Smooth muscle cell (in vitro differentiated cells): ENCODE data around the gene HOXA5. TPM values are rescaled to one million over a fixed set of nuclear protein-coding genes. Genes with fewer than 3 reads are reported as not detected.

Source experiments
- DNase-seq: peaks from one replicate; lab custom pipeline; 2025; ENCODE audit not compliant: unreplicated experiment; lab: John Stamatoyannopoulos, UW
- H2AFZ ChIP-seq: fragments of 200-600 bp; sonication (generic); 2 replicates; pipeline ENCODE4 v1.6.0; 2016; ENCODE audit warnings: antibody characterized with exemption, low read depth, mild to moderate bottlenecking
- H3F3A ChIP-seq: fragments of 200-600 bp; sonication (generic); 2 replicates; pipeline ENCODE4 v1.6.0; 2017; ENCODE audit warnings: antibody characterized with exemption, low read depth
- H3K27ac ChIP-seq: fragments of 200-600 bp; sonication (generic); 2 replicates; pipeline ENCODE4 v1.5.1; 2016; ENCODE audit warnings: low read depth, mild to moderate bottlenecking
- H3K27me3 ChIP-seq: fragments of 200-600 bp; sonication (generic); 2 replicates; pipeline ENCODE4 v1.6.1; 2016; ENCODE audit warnings: low read depth, mild to moderate bottlenecking
- H3K36me3 ChIP-seq: fragments of 200-600 bp; sonication (generic); 2 replicates; pipeline ENCODE4 v1.5.1; 2016; ENCODE audit warnings: low read depth
- H3K4me1 ChIP-seq: fragments of 200-600 bp; sonication (generic); 2 replicates; pipeline ENCODE4 v1.5.1; 2016; ENCODE audit warnings: low read depth
- H3K4me2 ChIP-seq: fragments of 200-600 bp; sonication (generic); 2 replicates; pipeline ENCODE4 v1.6.0; 2016; ENCODE audit warnings: mild to moderate bottlenecking
- H3K4me3 ChIP-seq: fragments of 200-600 bp; sonication (generic); 2 replicates; pipeline ENCODE4 v1.5.1; 2016; ENCODE audit warnings: mild to moderate bottlenecking
- H3K79me2 ChIP-seq: fragments of 200-600 bp; sonication (generic); 2 replicates; pipeline ENCODE4 v1.6.0; 2016; ENCODE audit warnings: low read depth, mild to moderate bottlenecking
- H3K9ac ChIP-seq: fragments of 200-600 bp; sonication (generic); 2 replicates; pipeline ENCODE4 v1.6.0; 2016; ENCODE audit warnings: low read depth
- H3K9me3 ChIP-seq: fragments of 200-600 bp; sonication (generic); replicated peaks from 2 replicates; pipeline ENCODE4 v1.5.1; 2016; ENCODE audit warnings: low read depth
- H4K20me1 ChIP-seq: fragments of 200-600 bp; sonication (generic); 2 replicates; pipeline ENCODE4 v1.6.0; 2016; ENCODE audit warnings: low read depth
- WGBS: methylation state at CpG from one replicate; pipeline ENCODE4 v1.1.7; 2016; ENCODE audit warnings: low lambda C conversion rate; 5-methylcytosine and 5-hydroxymethylcytosine counted together
- polyA plus RNA-seq: library from polyadenylated mRNA; unstranded; fragments of >200 nt; fragmentation: Nextera tagmentation; extraction: Ambion mirVana; gene quantifications from 2 replicates; pipeline ENCODE4 v1.2.1, GENCODE V29; 2016
- total RNA-seq: library from RNA; depleted of rRNA; stranded (reverse); fragments of >200 nt; gene quantifications from 2 replicates; pipeline ENCODE4 v1.2.3, GENCODE V29; 2014
- TF ChIP-seq, protein P1 (sequence below): fragments of 200-600 bp; sonication (generic); IDR thresholded peaks from 2 replicates; pipeline ENCODE4 v1.5.1; 2017; ENCODE audit warnings: borderline replicate concordance, mild to moderate bottlenecking, antibody characterized with exemption; ENCODE audit not compliant: insufficient read depth, poor library complexity, severe bottlenecking

HOXA5 gene
- total and polyA plus RNA-seq, 2 experiments from 2014 or later, result 0.98 to 2.1 TPM

- H3K4me1 ChIP-seq, result peaks cover 7% of the 10 kb centered on the region
- no peaks in the 10 kb centered on the region for H4K20me1 ChIP-seq
- H3K9me3 ChIP-seq, result no peaks in the 10 kb centered on the region
- WGBS, result 56% methylated on average over 18 of the region's 18 CpGs
- no peak overlapping the region for H3K9ac ChIP-seq
- no peak overlapping the region for H3K4me3 ChIP-seq
- H3K27ac ChIP-seq, result no peak overlapping the region
- TF ChIP-seq, protein P1, sequence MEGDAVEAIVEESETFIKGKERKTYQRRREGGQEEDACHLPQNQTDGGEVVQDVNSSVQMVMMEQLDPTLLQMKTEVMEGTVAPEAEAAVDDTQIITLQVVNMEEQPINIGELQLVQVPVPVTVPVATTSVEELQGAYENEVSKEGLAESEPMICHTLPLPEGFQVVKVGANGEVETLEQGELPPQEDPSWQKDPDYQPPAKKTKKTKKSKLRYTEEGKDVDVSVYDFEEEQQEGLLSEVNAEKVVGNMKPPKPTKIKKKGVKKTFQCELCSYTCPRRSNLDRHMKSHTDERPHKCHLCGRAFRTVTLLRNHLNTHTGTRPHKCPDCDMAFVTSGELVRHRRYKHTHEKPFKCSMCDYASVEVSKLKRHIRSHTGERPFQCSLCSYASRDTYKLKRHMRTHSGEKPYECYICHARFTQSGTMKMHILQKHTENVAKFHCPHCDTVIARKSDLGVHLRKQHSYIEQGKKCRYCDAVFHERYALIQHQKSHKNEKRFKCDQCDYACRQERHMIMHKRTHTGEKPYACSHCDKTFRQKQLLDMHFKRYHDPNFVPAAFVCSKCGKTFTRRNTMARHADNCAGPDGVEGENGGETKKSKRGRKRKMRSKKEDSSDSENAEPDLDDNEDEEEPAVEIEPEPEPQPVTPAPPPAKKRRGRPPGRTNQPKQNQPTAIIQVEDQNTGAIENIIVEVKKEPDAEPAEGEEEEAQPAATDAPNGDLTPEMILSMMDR, result no peak
- no peak overlapping the region for H2AFZ ChIP-seq
- H3K27me3 ChIP-seq, result peaks cover 100% of the 10 kb centered on the region
- H3F3A ChIP-seq, result no peaks in the 10 kb centered on the region
- no peak for DNase-seq
- peak overlapping the region; percentile 90 for H3K4me2 ChIP-seq
- no peaks in the 10 kb centered on the region for H3K36me3 ChIP-seq
- H3K79me2 ChIP-seq, result no peaks in the 10 kb centered on the region
These were observed 2.2 kb downstream of the HOXA5 start for GRCh38 chr7:27141137-27141922.

DNA sequence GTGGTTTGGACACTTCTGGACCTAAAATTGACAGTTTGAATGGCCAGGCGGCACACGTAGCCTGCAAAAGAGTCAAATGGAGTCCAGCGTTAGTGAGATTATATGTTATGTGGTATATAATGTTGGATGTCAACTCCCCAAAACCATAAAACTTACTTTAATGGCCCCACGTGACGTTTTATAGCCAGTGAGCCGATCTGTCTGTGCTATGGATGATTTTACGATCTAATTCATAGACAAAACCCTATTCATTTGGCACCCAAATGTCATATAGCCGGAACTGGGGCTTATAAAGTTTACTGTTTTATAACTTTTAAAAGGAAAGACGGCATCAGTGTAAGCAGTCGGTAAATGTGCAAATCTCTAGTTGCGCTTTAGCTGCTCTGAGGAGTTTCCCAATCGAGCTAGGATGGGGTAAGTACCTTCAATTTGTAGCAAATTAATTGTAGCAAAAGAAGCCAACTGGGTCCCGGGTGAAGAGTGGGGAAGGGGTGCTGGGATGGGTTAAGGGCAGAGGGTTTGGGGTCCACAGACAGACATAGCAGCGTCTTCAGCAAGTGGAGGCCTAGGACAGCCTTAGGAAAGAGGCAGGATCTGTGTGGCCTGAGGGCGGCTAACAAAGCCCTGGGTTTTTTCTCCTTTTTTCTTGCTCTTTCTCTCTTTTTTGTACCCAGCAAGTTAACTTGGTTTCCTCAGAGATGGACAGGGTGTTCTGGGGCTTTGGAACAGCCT lies 3.2 kb downstream of the HOXA5 start:
- no peak for DNase-seq
- WGBS, result 28% methylated on average over 15 of the region's 15 CpGs
- Histone ChIP-seq H3K27me3 (peaks cover 100% of the 10 kb centered on the region), H3K79me2 (no peaks in the 10 kb centered on the region), H2AFZ (no peak overlapping the region), H3F3A (no peaks in the 10 kb centered on the region), H4K20me1 (no peaks in the 10 kb centered on the region), H3K4me3 (peak overlapping the region; percentile 29), H3K27ac (no peak overlapping the region), H3K4me2 (peak overlapping the region; percentile 83), H3K9me3 (no peaks in the 10 kb centered on the region), H3K4me1 (peaks cover 7% of the 10 kb centered on the region), H3K9ac (no peak overlapping the region), H3K36me3 (no peaks in the 10 kb centered on the region)
- TF ChIP-seq, protein P1, result no peak

GRCh38 chr7:27139334-27140125 lies 4.0 kb downstream of the HOXA5 start:
- Histone ChIP-seq H3K4me2 (peak overlapping the region; percentile 83), H3K4me3 (peak overlapping the region; percentile 29), H3K9me3 (no peaks in the 10 kb centered on the region), H3K27ac (no peak overlapping the region), H3K27me3 (peaks cover 100% of the 10 kb centered on the region), H3K36me3 (no peaks in the 10 kb centered on the region), H3K9ac (no peak overlapping the region), H3F3A (no peaks in the 10 kb centered on the region), H2AFZ (no peak overlapping the region), H3K4me1 (peaks cover 7% of the 10 kb centered on the region), H4K20me1 (no peaks in the 10 kb centered on the region), H3K79me2 (no peaks in the 10 kb centered on the region)
- 2% methylated on average over 47 of the region's 53 CpGs for WGBS
- DNase-seq, result no peak
- TF ChIP-seq, protein P1, result no peak
